GM21515 (cell line): Measurements from ENCODE around the gene ACTR1A.
A peak's percentile ranks its signal among the peaks of the same experiment; 100 is the strongest.
"Not testable (repeated sequence)": the region's sequence is repeated elsewhere in the genome, so short reads cannot be mapped to it uniquely, and the experiment has no call there.

Source experiments
- ATAC-seq: cut with Tn5 transposase; IDR thresholded peaks from one replicate; pipeline ENCODE4 v1.9.1; 2021; ENCODE audit not compliant: unreplicated experiment

ACTR1A gene

DNA sequence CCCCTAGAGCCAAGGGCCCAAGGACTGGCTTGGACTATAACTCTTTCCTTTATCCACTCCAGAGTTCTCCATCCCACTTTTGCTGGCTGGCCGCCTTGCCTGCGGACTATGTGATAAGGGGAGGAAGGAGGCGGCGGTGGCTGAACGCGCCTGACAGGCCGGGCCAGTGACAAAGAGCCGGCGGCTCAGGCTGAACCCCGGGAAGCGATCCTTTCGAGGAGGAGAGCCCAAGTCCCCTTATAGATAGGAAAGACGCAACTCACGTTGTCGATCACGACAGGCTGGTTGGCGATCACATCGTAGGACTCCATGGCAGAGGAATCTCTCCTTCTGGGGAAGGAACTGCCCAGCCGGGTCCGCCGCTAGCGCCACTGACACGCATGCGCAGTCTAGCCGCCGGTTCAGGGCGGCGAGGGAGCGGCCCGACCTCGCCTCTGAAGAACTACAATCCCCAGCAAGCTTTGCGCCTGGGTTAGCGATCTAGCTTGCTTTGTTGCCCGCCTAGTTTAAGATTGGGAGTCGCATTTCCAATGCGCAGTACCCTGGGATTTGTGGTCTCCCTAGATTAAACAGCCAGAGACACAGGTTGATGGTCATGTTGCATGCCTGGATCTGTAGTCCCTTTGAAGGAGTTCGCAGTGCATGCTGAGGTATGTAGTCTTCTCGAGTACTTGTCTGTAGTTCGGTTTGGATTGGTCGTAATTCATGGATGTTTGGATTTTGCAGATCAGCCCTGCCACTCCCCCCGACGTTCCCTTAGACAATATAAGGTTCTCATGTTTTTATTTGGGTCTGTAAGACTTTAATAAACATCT, at the start of gene ACTR1A:
TSS of gene ACTR1A (minus strand) at position 376 of the 815 bp plus-strand sequence. CDS start at position 311, 65 bp downstream.
- ATAC-seq = peak; percentile 48

DNA sequence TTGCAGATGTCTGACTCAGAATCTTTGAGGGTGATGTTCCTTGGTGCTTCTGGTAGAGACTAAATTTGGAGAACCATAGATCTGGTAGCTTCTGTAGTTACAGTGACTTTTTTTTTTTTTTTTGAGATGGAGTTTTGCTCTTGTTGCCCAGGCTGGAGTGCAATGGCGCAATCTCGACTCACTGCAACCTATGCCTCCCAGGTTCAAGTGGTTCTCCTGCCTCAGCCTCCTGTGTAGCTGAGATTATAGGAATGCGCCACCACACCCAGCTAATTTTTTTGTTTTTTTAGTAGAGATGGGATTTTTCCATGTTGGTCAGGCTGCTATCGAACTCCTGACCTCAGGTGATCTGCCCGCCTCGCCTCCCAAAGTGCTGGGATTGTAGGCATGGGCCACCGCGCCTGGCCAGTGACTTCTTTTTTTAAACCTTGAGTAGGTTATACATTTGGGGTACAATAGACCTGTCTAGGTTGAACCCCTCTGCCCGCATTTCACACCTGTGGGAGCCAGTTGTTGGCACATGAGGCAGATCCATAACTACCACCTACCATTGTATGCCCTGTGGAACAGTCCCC, 48.2 kb upstream of the ACTR1A start:
- no peak for ATAC-seq

- no peak for ATAC-seq
Measured at GRCh38 chr10:102549549-102549948, 47.0 kb upstream of the ACTR1A start.

DNA sequence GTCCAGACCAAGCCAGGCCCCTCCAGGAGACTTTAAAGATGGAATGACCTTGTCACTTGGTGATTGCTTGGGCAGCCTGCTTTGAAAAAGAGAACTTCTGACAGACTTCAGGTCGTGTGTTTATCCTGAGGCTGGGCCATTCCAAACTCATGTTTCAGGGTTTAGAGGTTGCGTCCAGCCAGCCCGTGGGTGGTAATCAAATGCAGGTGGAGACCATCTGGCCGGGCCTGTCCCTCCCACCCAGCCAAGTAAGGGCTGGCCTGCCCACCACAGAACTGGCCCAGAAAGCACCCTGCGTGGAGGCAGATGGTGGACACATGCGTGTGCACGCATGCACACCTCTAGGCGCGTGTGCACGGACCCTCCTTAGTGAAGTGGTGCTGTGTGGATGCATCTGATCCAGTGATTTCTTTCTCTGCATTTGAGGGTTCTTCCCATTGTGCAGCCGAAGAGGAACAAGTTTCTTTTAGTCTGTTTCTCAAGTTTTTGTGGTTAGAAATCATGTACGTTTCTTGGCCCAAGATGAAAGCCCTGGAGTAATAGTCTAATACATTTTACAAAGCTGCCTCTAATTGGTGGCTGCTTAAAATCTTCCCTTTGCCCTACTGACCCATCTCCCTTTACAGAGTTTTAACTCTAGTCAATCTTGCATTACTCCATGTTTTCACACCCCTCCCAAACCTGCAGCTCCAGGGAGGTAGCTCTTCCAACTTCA, 44.3 kb upstream of the ACTR1A start:
- ATAC-seq = no peak

DNA sequence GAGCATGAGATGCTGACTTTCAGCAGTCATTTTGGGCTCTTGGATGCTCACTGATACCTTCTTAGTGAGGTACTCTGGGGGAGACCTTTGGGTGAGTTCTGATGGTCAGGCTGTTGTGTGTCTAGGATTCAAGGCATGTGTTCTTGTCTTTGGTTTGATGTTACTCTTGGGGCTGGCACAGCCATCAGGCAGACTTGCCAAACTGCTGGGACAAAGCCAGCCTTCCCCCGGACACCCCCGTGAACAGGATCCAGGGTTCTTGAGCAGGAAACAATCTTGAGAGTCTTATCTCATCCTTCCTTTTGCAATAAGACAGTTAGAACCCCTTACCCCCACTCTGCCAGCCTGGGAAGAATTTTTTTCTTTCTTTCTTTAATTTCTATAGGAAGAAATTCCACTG, 43.5 kb upstream of the ACTR1A start:
- no peak for ATAC-seq

- ATAC-seq = no peak
Measured at GRCh38 chr10:102545265-102545871, 42.9 kb upstream of the ACTR1A start.

DNA sequence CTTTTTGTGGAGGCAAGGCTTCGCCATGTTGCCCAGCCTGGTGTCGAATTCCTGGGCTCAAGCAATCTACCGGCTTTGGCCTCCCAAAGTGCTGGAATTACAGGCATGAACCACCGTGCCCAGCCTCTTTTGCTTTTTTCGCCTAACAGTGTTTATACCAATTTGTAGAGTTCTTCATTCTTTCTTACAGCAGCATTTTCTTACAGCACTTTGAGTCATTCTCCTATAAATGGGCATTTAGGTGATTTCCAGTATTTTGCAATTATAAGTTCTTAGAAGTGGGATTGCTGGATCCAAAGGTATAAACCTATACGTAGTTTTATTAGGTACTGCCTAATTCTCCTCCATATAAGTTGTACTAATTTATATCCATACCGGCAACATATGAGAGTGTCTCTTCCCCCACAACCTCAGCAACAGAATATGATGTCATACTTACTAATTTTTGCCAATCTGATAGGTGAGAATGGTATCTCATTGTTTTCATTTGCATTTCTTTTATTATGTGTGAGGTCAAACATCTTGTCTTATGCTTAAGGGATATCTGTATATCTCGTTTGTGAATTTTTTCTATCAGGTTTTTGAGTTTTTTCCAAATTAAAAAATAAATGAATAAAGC, 40.4 kb upstream of the ACTR1A start:
- ATAC-seq = no peak

GRCh38 chr10:102540023-102540422, 37.5 kb upstream of the ACTR1A start:
- ATAC-seq = no peak

DNA sequence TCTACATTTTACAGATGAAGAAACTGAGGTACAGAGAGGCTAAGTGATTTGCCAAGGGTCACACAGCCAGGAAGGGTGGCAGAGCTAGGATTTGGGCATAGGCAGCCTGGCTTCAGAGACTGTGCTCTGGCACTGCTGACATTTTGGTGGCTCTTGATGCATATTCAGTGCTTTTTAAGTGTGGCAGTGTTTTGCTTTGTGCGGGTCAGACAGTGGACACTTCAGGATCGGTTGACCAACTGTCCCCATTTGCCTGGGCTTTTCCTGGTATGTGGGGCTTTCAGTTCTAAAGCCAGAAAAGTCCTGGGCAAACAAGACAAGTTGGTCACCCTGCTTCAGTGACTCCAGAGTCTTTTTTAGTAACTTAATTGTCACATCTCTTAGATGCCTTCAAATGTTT, 36.3 kb upstream of the ACTR1A start:
- no peak for ATAC-seq

DNA sequence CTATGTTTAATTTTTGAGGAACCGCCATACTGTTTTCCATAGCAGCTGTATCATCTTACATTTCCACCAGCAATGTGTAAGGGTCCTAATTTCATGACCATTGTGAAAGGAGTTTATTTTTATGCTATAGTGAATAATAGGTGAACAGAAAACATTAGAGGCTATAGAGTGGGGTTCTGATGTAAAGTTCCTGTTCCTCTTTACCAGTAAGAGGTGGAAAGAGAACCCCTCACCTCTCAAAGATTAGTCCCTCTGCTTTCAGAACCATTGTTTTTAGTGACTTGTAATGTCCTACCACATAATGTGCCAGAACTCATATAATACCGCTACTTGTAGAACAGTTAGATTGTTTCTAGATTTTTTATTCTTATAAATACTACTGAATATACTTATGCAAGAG, 35.4 kb upstream of the ACTR1A start:
- no peak for ATAC-seq

- ATAC-seq = no peak
Measured at GRCh38 chr10:102537367-102537766, 34.9 kb upstream of the ACTR1A start.

DNA sequence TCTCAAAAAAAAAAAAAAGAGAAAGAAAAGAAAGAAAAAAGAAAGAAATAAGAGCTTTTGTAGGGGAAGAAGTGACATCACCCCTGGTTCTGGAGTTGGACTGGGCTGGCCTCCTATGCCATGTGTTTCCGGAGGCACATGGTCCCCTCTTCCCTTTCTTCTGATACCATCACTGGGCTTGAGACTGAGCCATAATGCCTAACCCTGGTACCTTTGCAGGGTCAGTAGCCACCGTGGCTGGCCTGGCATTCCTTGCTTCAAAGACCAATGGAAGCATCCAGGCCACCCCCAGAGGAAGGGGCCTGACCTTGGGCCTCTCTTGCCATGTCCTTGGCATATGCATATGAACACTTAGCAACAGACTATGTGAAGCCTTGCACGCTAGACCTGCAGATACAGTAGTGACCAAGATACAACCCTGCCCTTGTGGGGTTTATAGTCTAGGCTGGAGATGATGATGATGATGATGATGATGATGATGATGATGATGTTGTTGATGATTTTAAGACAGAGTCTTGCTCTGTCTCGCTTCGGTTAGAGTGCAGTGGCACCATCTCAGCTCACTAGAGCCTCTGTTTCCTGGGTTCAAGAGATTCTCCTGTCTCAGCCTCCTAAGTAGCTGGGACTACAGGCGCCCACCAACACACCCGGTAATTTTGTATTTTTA, 33.1 kb upstream of the ACTR1A start:
- ATAC-seq = no peak

DNA sequence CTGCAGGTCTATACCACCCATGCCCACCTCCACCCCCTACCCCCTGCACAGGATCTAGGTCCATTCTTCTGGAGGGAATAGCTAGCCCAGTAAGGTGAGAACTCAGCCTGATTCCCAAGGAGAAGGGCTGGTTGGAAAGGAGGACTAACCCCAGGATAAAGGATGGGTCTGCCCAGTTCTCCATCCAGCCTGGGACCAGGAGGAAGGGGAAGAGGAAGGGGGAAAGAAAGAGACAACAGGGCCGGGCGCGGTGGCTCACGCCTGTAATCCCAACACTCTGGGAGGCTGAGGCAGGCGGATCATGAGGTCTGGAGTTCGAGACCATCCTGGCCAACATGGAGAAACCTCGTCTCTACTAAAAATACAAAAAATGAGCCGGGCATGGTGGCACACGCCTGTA, 32.5 kb upstream of the ACTR1A start:
- not testable (repeated sequence) for ATAC-seq

- no peak for ATAC-seq
Measured at GRCh38 chr10:102534333-102534732, 31.8 kb upstream of the ACTR1A start.

DNA sequence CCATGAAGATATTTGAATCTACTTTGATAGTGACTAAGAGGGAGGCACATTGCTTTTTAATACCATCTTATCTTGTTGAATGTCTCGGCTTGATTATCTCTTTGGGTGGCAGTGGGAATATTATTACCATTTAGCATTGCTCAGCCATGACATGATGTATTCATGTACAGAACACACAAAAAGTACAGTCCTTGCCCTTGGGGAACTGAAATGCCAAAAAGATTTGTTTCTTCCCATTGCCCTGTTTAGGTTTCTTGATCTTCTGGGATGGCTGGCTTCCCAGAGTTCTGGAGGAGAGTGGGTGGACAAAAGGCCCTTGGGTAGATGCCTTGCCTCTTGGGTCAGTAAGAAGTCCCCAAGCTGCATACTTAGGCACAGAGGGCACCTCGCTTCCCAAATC, 25.0 kb upstream of the ACTR1A start:
- ATAC-seq = no peak

- ATAC-seq = no peak
Measured at GRCh38 chr10:102524746-102525145, 22.2 kb upstream of the ACTR1A start.

- no peak for ATAC-seq
Measured at GRCh38 chr10:102523250-102524029, 20.9 kb upstream of the ACTR1A start.

DNA sequence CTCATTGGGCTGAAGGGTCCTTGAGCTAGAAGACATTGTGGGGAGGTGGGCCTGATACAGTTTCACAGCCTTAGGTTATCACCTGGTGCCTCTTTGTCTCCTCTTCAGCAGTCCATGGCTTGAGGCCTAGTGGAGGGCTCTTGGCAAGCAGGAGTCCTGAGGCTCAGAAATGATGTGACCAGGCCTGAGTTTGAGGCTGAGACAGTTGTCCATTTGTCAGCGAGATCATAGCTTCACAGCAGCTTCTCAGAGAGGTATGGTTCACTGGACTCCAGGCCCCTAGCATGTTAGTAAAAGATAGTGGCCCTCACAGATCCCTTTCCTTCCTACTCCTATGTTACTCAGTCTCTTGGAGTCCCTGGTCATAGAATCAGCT, 20.4 kb upstream of the ACTR1A start:
- no peak for ATAC-seq

GRCh38 chr10:102519246-102519825, 16.8 kb upstream of the ACTR1A start:
- ATAC-seq = no peak

- no peak for ATAC-seq
Measured at GRCh38 chr10:102517553-102517952, 15.0 kb upstream of the ACTR1A start.
